ENCODE results near the gene PPFIA2. TPM values are rescaled to one million over a fixed set of nuclear protein-coding genes. Genes with fewer than 3 reads are reported as not detected.

The PPFIA2 gene
- polyA plus RNA-seq, 1 of the 3 experiments (the other 2 are of a cell fraction): not detected

DNA sequence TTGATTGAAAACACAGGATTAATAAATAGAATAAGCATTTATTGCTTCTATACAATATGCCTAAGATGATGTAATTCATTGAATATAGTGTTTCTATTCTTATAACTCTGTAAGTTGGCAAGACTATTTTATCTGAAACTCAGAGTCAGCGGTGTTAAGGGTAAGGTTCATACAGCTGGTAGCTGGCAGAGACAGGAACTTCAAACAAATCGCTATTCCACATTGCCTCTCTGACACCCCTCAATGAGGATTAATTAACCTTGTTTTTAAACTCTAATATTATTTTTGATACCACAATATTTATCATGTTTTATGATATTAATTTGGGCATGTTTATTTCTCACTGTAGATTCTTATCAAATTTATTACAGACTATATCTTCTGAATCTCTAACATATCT, 357.9 kb downstream of the PPFIA2 start:
- no peak overlapping the region for H3K4me3 ChIP-seq (ENCODE audit: low read depth in 2 of 2, low read length in 1 of 2)
- TF ChIP-seq MXI1 (IDR thresholded peaks at IDR 0.05; ENCODE audit: low read depth, low read length) (no peak), RXRA (IDR thresholded peaks at IDR 0.05; ENCODE audit: borderline replicate concordance, low read depth) (no peak), SMC3 (IDR thresholded peaks at IDR 0.05; ENCODE audit: low read depth, low read length) (no peak), EP300 (IDR thresholded peaks at IDR 0.05; ENCODE audit: borderline replicate concordance in 1 of 2, low read depth in 1 of 2, low read length in 1 of 2) (no peak), USF2 (IDR thresholded peaks at IDR 0.05; ENCODE audit: borderline replicate concordance, low read depth, low read length) (no peak), SIN3A (IDR thresholded peaks at IDR 0.05; ENCODE audit: borderline replicate concordance, low read depth, low read length) (no peak)
- TF ChIP-seq, protein P1, sequence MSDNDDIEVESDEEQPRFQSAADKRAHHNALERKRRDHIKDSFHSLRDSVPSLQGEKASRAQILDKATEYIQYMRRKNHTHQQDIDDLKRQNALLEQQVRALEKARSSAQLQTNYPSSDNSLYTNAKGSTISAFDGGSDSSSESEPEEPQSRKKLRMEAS (IDR thresholded peaks at IDR 0.05; ENCODE audit: low read depth): no peak
- TF ChIP-seq, protein P2, sequence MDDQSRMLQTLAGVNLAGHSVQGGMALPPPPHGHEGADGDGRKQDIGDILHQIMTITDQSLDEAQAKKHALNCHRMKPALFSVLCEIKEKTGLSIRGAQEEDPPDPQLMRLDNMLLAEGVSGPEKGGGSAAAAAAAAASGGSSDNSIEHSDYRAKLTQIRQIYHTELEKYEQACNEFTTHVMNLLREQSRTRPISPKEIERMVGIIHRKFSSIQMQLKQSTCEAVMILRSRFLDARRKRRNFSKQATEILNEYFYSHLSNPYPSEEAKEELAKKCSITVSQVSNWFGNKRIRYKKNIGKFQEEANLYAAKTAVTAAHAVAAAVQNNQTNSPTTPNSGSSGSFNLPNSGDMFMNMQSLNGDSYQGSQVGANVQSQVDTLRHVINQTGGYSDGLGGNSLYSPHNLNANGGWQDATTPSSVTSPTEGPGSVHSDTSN (IDR thresholded peaks at IDR 0.05): no peak
- POLR2A ChIA-PET: no interaction called here
- no peaks in the 10 kb centered on the region for H3K79me2 ChIP-seq (ENCODE audit: insufficient read depth)
- no peak overlapping the region for H3K4me2 ChIP-seq
- H4K20me1 ChIP-seq (ENCODE audit: insufficient read depth): no peaks in the 10 kb centered on the region
- 18% methylated on average over 2 of the region's 2 CpGs for WGBS (ENCODE audit: low lambda C conversion rate)
- H3K27ac ChIP-seq (ENCODE audit: low read depth in 2 of 2, low read length in 1 of 2): no peak overlapping the region
- CTCF ChIA-PET: no interaction called here
- no peak overlapping the region for H3K9ac ChIP-seq
- H3K9me2 ChIP-seq: no peaks in the 10 kb centered on the region
- H3K27me3 ChIP-seq (ENCODE audit: insufficient read depth): no peaks in the 10 kb centered on the region
- H3K4me1 ChIP-seq (ENCODE audit: control insufficient read depth in 1 of 2, insufficient read depth in 2 of 2, low read depth in 1 of 2, low read length in 1 of 2): no peaks in the 10 kb centered on the region
- H2AFZ ChIP-seq (ENCODE audit: low read depth): no peak overlapping the region
- H3F3A ChIP-seq (replicated peaks; ENCODE audit: insufficient read depth): no peaks in the 10 kb centered on the region
- no peak for DNase-seq
- no peaks in the 10 kb centered on the region for H3K9me3 ChIP-seq
- H3K36me3 ChIP-seq (replicated peaks in 1 of 2; ENCODE audit: control insufficient read depth in 1 of 2, insufficient read depth in 2 of 2, low read length in 1 of 2): no peaks in the 10 kb centered on the region

GRCh38 chr12:81400024-81400423, 359.1 kb downstream of the PPFIA2 start:
- Histone ChIP-seq H2AFZ (ENCODE audit: low read depth) (no peak overlapping the region), H3K4me3 (ENCODE audit: low read depth in 2 of 2, low read length in 1 of 2) (no peak overlapping the region), H3K4me1 (ENCODE audit: control insufficient read depth in 1 of 2, insufficient read depth in 2 of 2, low read depth in 1 of 2, low read length in 1 of 2) (no peaks in the 10 kb centered on the region), H3K27me3 (ENCODE audit: insufficient read depth) (no peaks in the 10 kb centered on the region), H3K9me2 (no peaks in the 10 kb centered on the region), H4K20me1 (ENCODE audit: insufficient read depth) (no peaks in the 10 kb centered on the region), H3K4me2 (no peak overlapping the region), H3K27ac (ENCODE audit: low read depth in 2 of 2, low read length in 1 of 2) (no peak overlapping the region), H3K79me2 (ENCODE audit: insufficient read depth) (no peaks in the 10 kb centered on the region), H3F3A (replicated peaks; ENCODE audit: insufficient read depth) (no peaks in the 10 kb centered on the region), H3K9me3 (no peaks in the 10 kb centered on the region), H3K36me3 (replicated peaks in 1 of 2; ENCODE audit: control insufficient read depth in 1 of 2, insufficient read depth in 2 of 2, low read length in 1 of 2) (no peaks in the 10 kb centered on the region), H3K9ac (no peak overlapping the region)
- 61% methylated on average over 1 of the region's 1 CpG for WGBS (ENCODE audit: low lambda C conversion rate)
- DNase-seq: no peak
- CTCF ChIA-PET: no interaction called here
- POLR2A ChIA-PET: no interaction called here
- TF ChIP-seq SMC3 (IDR thresholded peaks at IDR 0.05; ENCODE audit: low read depth, low read length) (no peak), TCF12 (IDR thresholded peaks at IDR 0.05) (no peak), USF2 (IDR thresholded peaks at IDR 0.05; ENCODE audit: borderline replicate concordance, low read depth, low read length) (no peak), FOXJ3 (CRISPR knock-in tag; IDR thresholded peaks at IDR 0.05) (no peak)
